Activated T-cell treated with anti-CD3 and anti-CD28 coated beads, Interleukin-2, amount 50 U/mL, for 4 hours (primary cell): ENCODE measurements around the gene TRAF3. TPM values are rescaled to one million over a fixed set of nuclear protein-coding genes. Genes with fewer than 3 reads are reported as not detected.

Experiments
- ATAC-seq, 2 donors: fragments of 200-7000 bp; cut with Tn5 transposase; one replicate each; pipeline ENCODE4 v1.10.0; 2021
- DNase-seq: peaks from one replicate; pipeline ENCODE4 v3.0.0-alpha.2; 2020
- H3K27me3 Mint-ChIP-seq: one replicate; pipeline ENCODE4 v1.8.0; 2021; ENCODE audit warnings: low read depth, mixed read lengths
- H3K36me3 Mint-ChIP-seq: one replicate; pipeline ENCODE4 v1.8.0; 2022; ENCODE audit warnings: mixed read lengths; ENCODE audit not compliant: insufficient read depth
- H3K4me1 Mint-ChIP-seq: one replicate; pipeline ENCODE4 v1.8.0; 2021; ENCODE audit warnings: low read depth, mixed read lengths
- H3K4me3 Mint-ChIP-seq: one replicate; pipeline ENCODE4 v1.8.0; 2021; ENCODE audit warnings: mild to moderate bottlenecking, moderate library complexity, mixed read lengths
- H3K9me3 Mint-ChIP-seq: one replicate; pipeline ENCODE4 v1.8.0; 2021; ENCODE audit warnings: mixed read lengths
- total RNA-seq, 3 donors: library from RNA; stranded (reverse); gene quantifications; one replicate each; pipeline ENCODE4 v1.2.1, GENCODE V29; 2021

The TRAF3 gene
- total RNA-seq, 3 donors from 2014 or later = 76.0 to 91.0 (median 78.1) TPM

- Mint-ChIP-seq H3K4me3 (no peak overlapping the region), H3K36me3 (peaks cover 32% of the 10 kb centered on the region), H3K27me3 (no peaks in the 10 kb centered on the region), H3K9me3 (no peaks in the 10 kb centered on the region), H3K4me1 (peaks cover 10% of the 10 kb centered on the region)
- no peak for ATAC-seq
- DNase-seq = no peak
Observed at GRCh38 chr14:102905116-102906108, 128.2 kb downstream of the TRAF3 start.

DNA sequence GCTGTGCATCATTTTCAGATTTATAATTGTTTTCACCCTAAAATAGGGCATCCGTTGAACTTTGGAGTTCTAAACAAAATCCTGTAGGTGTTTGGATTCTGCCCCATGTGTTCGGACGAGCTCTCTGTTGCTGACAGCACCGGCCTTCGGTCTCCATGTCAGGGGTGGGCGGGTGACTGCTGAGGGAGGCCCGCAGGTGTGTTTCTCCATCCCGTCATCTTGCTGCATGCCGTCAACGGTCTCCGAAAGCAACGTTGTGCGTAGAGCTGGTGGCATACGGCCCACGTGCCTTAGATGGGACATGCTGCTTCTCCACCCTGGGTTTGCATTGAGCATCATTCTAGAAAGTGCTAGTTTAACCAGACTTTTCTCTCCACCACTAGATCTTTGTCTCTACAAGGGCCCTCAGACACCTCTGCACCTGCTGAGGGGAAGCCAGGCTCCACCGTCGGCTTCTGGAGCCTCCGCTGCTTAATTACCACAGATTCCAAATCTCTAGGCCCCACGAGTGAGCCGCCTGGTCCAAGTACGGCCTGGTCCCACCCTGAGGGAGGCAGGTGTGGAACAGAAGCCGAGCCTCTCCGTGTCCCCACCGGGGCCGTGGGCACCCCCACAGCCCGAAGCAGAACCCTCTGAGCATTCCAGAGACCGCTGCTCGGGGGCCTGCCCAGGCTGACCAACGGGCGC lies 129.5 kb downstream of the TRAF3 start:
- Mint-ChIP-seq H3K27me3 (no peaks in the 10 kb centered on the region), H3K36me3 (peaks cover 35% of the 10 kb centered on the region), H3K9me3 (no peaks in the 10 kb centered on the region), H3K4me3 (no peak overlapping the region), H3K4me1 (no peaks in the 10 kb centered on the region)
- DNase-seq (no peak), ATAC-seq (no peak)

GRCh38 chr14:102907303-102907844 lies 130.1 kb downstream of the TRAF3 start:
- Mint-ChIP-seq H3K27me3 (no peaks in the 10 kb centered on the region), H3K4me1 (no peaks in the 10 kb centered on the region), H3K36me3 (peaks cover 35% of the 10 kb centered on the region), H3K4me3 (no peak overlapping the region), H3K9me3 (no peaks in the 10 kb centered on the region)
- DNase-seq (no peak), ATAC-seq (no peak)

DNA sequence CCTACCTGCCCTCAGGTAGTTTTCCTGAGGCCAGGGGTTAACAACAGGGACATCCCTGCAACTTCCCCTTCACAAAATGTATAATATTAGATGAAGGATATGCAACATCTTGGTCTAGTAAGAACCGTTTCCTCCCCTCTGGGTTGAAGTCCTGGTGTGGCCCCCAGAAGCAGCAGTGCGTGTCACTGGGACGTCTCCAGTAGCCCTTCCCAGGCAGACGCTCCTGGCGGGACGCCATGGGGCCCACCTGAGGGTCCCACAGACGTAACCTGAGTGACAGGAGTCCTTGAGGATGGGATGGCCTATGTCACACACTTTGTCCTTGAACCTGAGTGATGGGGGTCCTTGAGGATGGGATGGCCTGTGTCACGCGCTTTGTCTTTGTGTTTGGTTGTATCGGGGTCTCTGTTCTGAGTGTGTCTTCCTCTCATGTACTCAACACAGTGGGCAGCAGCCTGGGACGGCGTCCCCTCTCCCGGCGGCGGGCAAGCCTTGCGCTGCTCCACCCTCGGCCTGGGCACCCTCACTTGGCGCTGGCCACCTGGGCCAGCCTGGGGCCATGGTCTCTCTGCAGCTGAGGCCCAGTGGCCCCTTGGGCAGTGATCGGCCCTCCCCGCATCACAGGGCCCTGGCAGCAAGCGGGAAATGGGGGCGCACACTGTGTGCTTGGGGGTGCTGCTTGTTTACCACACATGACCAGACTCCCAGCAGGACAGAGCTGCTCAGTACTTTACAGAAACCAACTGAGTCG lies 130.9 kb downstream of the TRAF3 start:
- DNase-seq = no peak
- Mint-ChIP-seq H3K4me1 (no peaks in the 10 kb centered on the region), H3K9me3 (no peaks in the 10 kb centered on the region), H3K4me3 (no peak overlapping the region), H3K36me3 (peaks cover 31% of the 10 kb centered on the region), H3K27me3 (no peaks in the 10 kb centered on the region)
- ATAC-seq = no peak

- Mint-ChIP-seq H3K9me3 (no peaks in the 10 kb centered on the region), H3K36me3 (peaks cover 25% of the 10 kb centered on the region), H3K4me3 (no peak overlapping the region), H3K27me3 (no peaks in the 10 kb centered on the region), H3K4me1 (no peaks in the 10 kb centered on the region)
- ATAC-seq (no peak), DNase-seq (no peak)
Observed at GRCh38 chr14:102908766-102909455, 131.7 kb downstream of the TRAF3 start.

DNA sequence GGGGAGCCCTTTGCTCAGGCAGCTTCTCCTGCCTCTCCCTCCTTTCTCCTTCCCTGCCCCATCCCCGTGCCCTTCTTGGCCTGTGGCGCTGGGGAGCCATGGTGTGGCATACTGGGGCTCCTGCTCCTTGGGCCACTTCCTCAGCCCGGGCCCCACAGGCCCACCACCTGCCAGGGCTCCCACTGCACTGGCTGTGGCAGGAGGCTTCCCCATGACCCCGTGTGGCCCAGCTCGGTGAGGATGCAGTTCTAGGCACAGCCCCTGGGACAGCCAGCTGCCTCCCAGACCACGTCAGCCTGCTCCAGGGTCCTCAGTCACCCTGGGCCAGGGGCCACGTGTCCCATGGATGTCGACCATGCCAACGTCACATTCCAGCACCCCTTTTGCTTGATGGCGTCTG lies 132.2 kb downstream of the TRAF3 start:
- H3K27me3 Mint-ChIP-seq = no peaks in the 10 kb centered on the region
- no peak overlapping the region for H3K4me3 Mint-ChIP-seq
- no peak for DNase-seq
- no peaks in the 10 kb centered on the region for H3K4me1 Mint-ChIP-seq
- no peaks in the 10 kb centered on the region for H3K9me3 Mint-ChIP-seq
- peaks cover 25% of the 10 kb centered on the region for H3K36me3 Mint-ChIP-seq
- ATAC-seq = no peak

DNA sequence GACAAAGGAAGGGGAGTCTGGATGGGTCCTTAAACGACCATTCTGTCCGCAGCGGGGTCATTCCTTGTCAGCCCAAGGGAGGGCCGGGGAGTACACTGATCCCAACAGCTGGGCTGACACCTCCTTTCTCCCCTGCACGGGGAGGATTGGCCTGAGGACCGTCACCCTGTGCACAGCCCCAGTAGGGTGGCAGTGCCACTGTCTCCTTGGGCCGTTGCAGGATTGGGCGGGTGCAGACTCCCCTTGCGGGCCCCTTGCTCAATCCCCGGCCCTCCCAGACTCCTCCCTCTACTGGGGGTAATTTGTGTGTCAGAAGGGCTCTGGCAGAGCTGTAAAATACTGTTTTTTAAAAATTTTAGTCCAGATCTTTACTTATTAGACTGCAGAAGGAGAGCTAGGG lies 132.7 kb downstream of the TRAF3 start:
- H3K27me3 Mint-ChIP-seq = no peaks in the 10 kb centered on the region
- H3K36me3 Mint-ChIP-seq = peaks cover 25% of the 10 kb centered on the region
- no peak for DNase-seq
- no peak for ATAC-seq
- no peak overlapping the region for H3K4me3 Mint-ChIP-seq
- no peaks in the 10 kb centered on the region for H3K4me1 Mint-ChIP-seq
- H3K9me3 Mint-ChIP-seq = no peaks in the 10 kb centered on the region

GRCh38 chr14:102910442-102910841 lies 133.2 kb downstream of the TRAF3 start:
- Mint-ChIP-seq H3K27me3 (no peaks in the 10 kb centered on the region), H3K4me3 (no peak overlapping the region), H3K36me3 (peaks cover 20% of the 10 kb centered on the region), H3K4me1 (no peaks in the 10 kb centered on the region), H3K9me3 (no peaks in the 10 kb centered on the region)
- ATAC-seq = no peak
- no peak for DNase-seq

DNA sequence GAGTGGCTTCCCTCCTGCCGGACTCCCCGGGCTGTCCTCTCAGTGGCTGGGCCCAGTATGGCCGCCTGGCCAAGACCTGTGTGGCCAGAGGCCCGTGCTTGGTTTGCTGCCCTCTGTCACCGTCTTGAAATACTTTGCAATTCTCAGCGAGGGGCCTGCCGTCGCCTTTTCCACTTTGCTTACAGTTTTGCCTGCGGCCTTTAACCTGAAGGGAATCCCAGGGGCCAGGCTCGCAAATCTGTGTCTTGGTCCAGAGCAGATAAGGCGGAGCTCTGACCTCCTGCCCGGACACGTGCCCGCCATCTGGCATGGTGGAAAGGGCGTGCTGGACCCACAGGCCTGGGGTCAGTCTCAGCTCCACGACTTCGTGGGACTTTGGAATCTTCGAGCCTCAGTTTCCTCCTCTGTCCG lies 134.3 kb downstream of the TRAF3 start:
- DNase-seq (no peak), ATAC-seq (no peak)
- Mint-ChIP-seq H3K4me1 (no peaks in the 10 kb centered on the region), H3K9me3 (no peaks in the 10 kb centered on the region), H3K4me3 (no peak overlapping the region), H3K36me3 (peaks cover 13% of the 10 kb centered on the region), H3K27me3 (no peaks in the 10 kb centered on the region)

DNA sequence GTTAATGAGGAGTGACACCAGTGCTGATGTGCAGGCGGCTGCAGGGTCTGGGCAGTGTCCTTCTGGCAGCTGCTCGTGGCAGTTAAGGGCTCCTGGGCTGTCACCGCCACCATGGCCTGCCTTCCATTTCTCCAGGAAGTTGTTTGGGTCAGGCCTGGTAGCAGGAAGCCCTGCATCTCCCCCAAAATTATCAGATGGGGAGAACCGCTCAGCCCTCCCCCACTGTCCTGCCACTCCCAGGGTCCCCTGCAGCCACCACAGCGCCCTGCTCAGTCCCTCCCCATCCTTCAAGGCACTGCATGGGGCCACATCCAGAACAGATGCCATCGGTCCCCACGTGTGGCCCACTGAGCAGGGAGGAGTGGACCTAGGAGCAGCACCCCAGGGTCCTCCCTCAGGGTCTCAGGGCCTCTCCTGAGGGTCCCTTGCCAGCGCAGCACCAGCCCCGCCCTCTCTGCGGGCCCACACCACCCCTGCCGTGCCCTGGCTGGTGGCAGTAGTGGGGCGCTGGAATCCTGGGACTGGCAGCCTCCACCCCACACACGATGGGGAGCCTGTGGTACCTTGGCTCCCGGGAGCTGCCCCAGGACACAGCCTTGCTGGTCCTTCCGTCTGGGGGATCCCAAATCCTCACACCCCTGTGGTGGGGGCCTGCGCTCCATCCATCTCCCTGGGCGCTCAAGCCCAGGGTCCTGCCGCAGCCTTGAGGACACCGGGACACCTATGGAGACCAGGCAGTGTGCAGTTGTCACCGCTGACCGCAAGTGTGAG lies 134.9 kb downstream of the TRAF3 start:
- H3K4me1 Mint-ChIP-seq = no peaks in the 10 kb centered on the region
- ATAC-seq (no peak), DNase-seq (no peak)
- no peaks in the 10 kb centered on the region for H3K9me3 Mint-ChIP-seq
- H3K36me3 Mint-ChIP-seq = peaks cover 10% of the 10 kb centered on the region
- H3K27me3 Mint-ChIP-seq = no peaks in the 10 kb centered on the region
- no peak overlapping the region for H3K4me3 Mint-ChIP-seq

DNA sequence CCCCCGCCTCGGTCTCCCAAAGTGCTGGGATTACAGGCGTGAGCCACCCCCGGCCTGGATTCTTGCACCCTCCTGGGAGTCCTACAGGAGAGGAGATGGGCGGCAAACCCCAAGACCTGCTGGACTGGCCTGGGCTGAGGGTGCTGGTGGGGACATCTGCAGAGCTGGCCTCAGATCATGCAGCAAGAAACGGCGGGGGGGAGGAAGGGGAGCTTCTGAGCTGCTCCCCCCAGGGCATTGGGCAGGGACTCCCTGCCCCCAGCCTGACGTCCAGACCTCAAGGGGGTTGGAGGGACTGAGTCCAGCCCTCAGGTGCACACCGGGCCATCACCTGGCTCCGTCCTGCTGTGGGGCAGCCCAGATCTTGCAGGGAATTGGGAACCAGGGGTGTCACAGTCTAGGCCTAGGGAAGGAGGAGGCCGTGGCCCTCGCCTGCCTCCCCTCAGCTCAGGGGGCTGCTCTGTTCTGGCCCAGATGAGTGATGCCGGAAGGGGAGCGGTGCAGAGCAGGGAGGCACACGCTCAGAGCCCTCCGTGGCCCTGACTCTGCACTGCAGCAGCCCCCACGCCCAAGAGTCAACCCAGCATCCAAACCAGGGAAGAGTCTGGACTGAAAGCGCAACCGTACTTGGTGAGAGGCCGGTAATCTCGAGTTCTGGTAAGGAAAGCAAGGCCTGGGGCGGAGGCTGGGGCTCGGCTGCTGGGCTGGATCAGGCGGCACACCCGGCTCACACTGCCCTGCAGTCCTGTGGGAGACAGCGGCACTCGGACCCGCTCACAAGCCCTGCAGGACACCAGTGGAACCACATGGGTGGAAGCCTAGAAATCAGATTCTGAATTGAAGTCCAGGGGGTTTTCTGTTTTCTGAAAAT lies 136.3 kb downstream of the TRAF3 start:
- DNase-seq (no peak), ATAC-seq (no peak)
- Mint-ChIP-seq H3K27me3 (no peaks in the 10 kb centered on the region), H3K4me3 (no peak overlapping the region), H3K36me3 (peaks cover 5% of the 10 kb centered on the region), H3K4me1 (no peaks in the 10 kb centered on the region), H3K9me3 (no peaks in the 10 kb centered on the region)

DNA sequence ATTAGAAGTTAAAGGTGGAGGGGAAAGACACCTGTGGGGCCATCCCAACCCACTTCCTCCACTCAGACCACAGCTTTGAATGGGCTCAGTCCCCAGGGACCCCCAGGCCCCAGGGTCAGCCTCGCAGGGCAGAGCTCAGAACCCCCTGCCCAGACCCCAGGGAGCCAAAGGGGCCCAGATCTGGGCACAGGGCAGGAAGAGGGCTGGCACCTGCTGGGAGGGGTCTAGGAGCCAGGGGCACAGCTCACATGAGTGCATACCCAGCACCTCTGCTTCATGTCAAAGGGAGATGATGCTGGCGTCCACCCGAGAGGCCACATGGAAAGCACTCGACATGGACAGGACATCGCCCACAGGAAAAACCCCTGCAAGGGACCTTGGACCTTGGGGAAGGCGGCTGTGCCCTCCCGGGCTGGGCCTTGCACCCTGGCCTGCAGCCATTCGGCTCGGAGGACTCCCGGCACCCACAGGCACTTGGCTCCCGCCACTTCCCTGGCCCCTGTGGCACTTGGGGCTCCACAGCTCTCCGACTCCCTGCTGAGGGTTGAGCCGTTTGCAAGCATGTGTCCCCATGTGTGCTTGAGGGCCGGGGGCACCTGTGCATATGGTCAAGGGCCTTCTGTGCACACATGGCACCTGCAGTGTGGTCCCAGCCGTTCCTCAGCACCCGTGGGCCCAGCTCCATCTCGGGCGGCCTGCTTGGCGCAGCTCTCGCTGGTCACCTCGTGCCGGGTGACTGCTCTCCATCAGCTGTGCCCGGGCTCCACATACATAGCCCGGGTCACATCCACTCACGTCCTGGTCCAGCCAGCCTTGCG lies 137.4 kb downstream of the TRAF3 start:
- H3K36me3 Mint-ChIP-seq = peaks cover 5% of the 10 kb centered on the region
- no peak overlapping the region for H3K4me3 Mint-ChIP-seq
- ATAC-seq = no peak
- H3K4me1 Mint-ChIP-seq = no peaks in the 10 kb centered on the region
- DNase-seq = no peak
- H3K9me3 Mint-ChIP-seq = no peaks in the 10 kb centered on the region
- no peaks in the 10 kb centered on the region for H3K27me3 Mint-ChIP-seq
